ENCODE data around the gene TUBA1C. TPM values are rescaled to one million over a fixed set of nuclear protein-coding genes. Genes with fewer than 3 reads are reported as not detected.

The TUBA1C gene
- 956 and 1,178 TPM in 2 replicates for total RNA-seq

DNA sequence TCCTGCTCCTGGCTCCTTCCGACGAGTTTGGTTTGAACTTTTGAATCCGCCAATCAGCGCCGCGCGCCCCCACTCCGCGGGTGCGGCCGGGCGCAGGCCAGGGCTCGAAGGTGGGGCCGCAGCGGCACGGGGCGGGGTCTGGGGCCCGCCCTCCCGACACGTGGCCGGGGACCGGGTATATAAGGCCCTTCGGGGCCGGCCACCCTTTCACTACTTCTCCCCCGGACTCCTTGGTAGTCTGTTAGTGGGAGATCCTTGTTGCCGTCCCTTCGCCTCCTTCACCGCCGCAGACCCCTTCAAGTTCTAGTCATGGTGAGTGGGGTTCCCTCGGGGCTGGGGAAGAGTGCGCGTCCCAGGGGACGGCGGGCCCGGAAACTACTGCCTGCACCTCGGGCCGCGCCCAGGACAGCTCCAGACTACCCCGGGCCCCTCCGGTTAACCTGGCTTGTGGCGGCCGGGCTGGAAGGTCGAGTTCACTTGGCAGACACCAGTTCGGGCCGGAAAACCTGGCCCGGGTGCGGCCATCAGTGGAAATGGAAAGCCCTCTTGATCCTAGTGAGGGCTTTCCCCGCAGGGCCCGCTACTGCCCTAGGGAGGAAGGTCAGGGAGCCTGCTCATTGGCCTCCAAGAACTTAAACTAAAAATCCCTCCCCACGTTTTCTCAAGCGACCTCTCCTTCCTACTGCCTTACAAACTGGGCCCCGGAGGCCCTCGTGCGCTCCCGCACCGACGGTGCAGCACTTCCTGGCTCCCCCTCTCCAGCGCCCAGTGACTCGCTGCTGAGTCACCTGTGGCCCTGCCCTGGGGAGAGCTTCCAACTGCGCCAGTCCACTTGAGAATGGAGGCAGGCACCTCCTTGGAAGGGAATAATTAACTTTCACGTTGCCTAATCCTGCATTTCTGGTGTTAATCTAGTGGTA is at the start of gene TUBA1C:
TSS of gene TUBA1C (plus strand) at position 210 of the 920 bp plus-strand sequence. CDS start at position 310, 100 bp downstream.

DNA sequence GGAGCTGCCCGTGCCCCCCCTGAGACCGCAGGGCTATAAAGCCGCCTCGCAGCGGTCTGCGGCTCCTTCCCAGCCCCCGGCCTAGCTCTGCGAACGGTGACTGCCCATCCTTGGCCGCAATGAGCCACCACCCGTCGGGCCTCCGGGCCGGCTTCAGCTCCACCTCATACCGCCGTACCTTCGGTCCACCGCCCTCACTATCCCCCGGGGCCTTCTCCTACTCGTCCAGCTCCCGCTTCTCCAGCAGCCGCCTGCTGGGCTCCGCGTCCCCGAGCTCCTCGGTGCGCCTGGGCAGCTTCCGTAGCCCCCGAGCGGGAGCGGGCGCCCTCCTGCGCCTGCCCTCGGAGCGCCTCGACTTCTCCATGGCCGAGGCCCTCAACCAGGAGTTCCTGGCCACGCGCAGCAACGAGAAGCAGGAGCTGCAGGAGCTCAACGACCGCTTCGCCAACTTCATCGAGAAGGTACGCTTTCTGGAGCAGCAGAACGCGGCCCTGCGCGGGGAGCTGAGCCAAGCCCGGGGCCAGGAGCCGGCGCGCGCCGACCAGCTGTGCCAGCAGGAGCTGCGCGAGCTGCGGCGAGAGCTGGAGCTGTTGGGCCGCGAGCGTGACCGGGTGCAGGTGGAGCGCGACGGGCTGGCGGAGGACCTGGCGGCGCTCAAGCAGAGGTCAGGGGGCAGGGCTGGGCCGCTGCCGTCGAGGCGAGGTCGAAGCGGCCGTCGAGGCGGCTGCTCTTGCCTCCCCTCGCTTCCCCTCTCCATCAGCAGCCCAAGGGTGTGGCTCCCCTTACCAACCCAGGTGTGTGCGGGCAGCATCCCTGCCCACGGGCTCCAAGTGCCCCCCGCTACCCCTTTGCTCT is 30.4 kb downstream of the TUBA1C start, which contains the start of gene PRPH:
TSS of gene PRPH (plus strand) at position 66 of the 855 bp plus-strand sequence. CDS start at position 120, 54 bp downstream.

DNA sequence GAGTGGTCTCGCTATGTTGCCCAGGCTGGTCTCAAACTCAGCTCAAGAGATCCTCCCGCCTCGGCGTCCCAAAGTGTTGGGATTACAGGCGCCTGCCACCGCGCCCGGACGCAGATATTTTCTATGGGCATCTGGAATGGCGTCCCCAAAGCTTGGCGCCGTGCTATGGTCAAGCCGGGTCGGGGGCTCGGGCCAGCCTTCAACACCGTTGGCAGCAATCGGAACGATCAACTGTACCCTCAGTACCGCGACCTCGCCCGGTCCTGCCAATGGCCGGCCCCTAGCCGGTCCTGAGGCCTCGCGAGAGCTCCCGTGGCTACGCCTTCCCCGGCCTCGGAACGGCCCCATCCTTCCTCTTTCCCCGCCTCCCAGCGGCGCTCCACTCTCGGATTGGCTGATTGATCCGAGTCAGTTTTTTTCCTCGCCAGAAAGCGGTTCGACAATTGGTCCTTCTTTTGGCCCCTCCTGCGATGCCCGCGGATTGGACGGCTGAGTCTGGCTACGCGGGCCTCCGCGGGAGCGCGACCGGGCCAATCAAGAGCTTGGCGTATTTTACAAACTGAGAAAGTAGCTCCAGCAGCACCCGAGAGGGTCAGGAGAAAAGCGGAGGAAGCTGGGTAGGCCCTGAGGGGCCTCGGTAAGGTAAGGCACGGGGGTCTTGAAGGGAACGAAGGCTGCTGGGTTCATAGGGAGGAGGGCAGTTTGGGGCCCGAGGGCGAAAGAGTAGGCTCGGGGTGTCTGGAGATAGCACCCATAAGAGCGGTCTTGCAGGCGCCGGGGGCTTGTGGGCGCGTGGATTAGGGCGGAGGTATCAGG is 58.0 kb downstream of the TUBA1C start, which contains the start of gene TROAP:
TSS of gene TROAP (plus strand) at position 548 of the 816 bp plus-strand sequence. CDS start 354 bp downstream, outside the sequence.

Other genes with a start within 250 kb of the TUBA1C start
- 71.0 and 72.2 TPM in 2 replicates for gene PRKAG1, start 246.3 kb upstream of the TUBA1C start, total RNA-seq
- gene KMT2D, start 204.3 kb upstream of the TUBA1C start, total RNA-seq, result 13.6 and 21.0 TPM in 2 replicates
- gene RHEBL1, start 195.1 kb upstream of the TUBA1C start, total RNA-seq, result 0.09 and 0.14 TPM in 2 replicates
- under 0.01 TPM in 1 of 2 replicates, not detected in the other for gene DHH, start 170.3 kb upstream of the TUBA1C start, total RNA-seq
- gene LMBR1L, start 154.2 kb upstream of the TUBA1C start, total RNA-seq, result 13.4 and 20.5 TPM in 2 replicates
- 1,869 and 2,269 TPM in 2 replicates for gene TUBA1B, start 133.7 kb upstream of the TUBA1C start, total RNA-seq
- 66.9 and 96.8 TPM in 2 replicates for gene TUBA1A, start 76.0 kb upstream of the TUBA1C start, total RNA-seq
- gene PRPH, start 30.1 kb downstream of the TUBA1C start, total RNA-seq, result not detected in 2 replicates
- gene TROAP, start 58.2 kb downstream of the TUBA1C start, total RNA-seq, result 15.6 and 19.0 TPM in 2 replicates
- 0.42 TPM in 1 of 2 replicates, not detected in the other for gene C1QL4, start 72.1 kb downstream of the TUBA1C start, total RNA-seq
- 0.35 and 0.84 TPM in 2 replicates for gene DNAJC22, start 81.8 kb downstream of the TUBA1C start, total RNA-seq
- 17.2 and 17.3 TPM in 2 replicates for gene SPATS2, start 102.4 kb downstream of the TUBA1C start, total RNA-seq